Activated CD4-positive, alpha-beta T cell treated with anti-CD3 and anti-CD28 coated beads, Interleukin-2, amount 10 ng/mL, durations not matched to agents 24 days and 14 days (primary cell): ENCODE data around the gene LRRC3C. TPM values are rescaled to one million over a fixed set of nuclear protein-coding genes. Genes with fewer than 3 reads are reported as not detected.
"Not testable (repeated sequence)": the region's sequence is repeated elsewhere in the genome, so short reads cannot be mapped to it uniquely, and the experiment has no call there.

Experiments
- DNase-seq: peaks from one replicate; pipeline ENCODE4 v3.0.0; 2022
- H3K27ac Mint-ChIP-seq: one replicate; pipeline ENCODE4 v1.8.0; 2022; ENCODE audit warnings: mild to moderate bottlenecking, mixed read lengths
- H3K27me3 Mint-ChIP-seq: one replicate; pipeline ENCODE4 v1.8.0; 2022; ENCODE audit warnings: mixed read lengths
- H3K36me3 Mint-ChIP-seq: one replicate; pipeline ENCODE4 v1.8.0; 2022; ENCODE audit warnings: low read depth, mild to moderate bottlenecking, mixed read lengths
- H3K4me1 Mint-ChIP-seq: one replicate; pipeline ENCODE4 v1.8.0; 2021; ENCODE audit warnings: mixed read lengths
- H3K4me3 Mint-ChIP-seq: one replicate; pipeline ENCODE4 v1.8.0; 2022; ENCODE audit warnings: mild to moderate bottlenecking, moderate library complexity, mixed read lengths
- H3K9me3 Mint-ChIP-seq: one replicate; pipeline ENCODE4 v1.8.0; 2021; ENCODE audit warnings: mixed read lengths
- intact Hi-C: fragments of 100-400 bp; cut with micrococcal nuclease; formaldehyde crosslinking; loops from one replicate; pipeline ENCODE4 v1.15.1; 2023
- total RNA-seq: library from RNA; stranded (reverse); gene quantifications from 2 replicates; pipeline ENCODE4 v1.2.3, GENCODE V29; 2022

Gene LRRC3C
- total RNA-seq, 1 donor from 2014 or later: not detected

DNA sequence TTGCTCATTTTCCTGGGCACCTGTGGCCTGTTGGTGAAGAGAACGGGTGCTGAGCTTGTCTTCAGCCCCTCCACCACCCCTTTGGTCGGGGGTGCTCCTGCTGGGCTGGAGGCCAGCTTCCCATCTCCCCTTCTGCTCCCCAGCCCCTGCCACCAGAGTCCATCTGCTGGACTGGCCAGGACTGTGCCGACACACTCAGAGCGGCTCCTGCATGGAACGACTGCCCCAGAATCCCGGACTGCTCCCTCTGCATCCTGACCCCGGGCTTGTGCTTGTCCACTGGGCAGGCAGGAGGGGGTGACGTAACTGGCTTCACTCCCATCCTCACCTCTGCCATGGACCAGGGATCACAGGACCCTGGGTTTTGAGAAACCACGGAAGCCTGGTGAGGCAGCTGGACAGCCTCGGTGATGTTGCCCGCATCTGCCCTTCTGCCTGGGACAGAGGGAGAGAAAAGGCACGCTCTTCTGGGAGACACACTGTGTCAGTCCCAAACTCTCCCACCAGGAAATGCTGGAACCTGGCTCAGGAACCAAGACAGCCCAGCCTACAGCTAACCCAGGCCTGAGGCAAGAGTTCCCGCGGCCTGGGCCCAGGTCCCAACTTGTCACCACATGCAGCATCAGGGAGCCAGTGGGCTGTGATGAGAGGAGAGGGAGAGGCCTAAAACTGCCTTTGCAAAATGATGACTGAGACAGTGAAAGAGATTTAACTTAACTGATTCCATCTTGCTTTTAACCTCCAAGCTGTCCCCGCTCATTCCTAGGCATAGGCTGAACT lies 19.2 kb downstream of the LRRC3C start:
- Mint-ChIP-seq H3K9me3 (no peaks in the 10 kb centered on the region), H3K36me3 (no peaks in the 10 kb centered on the region), H3K27me3 (no peaks in the 10 kb centered on the region), H3K4me3 (no peak overlapping the region), H3K27ac (no peak overlapping the region), H3K4me1 (peaks cover 23% of the 10 kb centered on the region)
- intact Hi-C loops: no loop called here
- DNase-seq: no peak

DNA sequence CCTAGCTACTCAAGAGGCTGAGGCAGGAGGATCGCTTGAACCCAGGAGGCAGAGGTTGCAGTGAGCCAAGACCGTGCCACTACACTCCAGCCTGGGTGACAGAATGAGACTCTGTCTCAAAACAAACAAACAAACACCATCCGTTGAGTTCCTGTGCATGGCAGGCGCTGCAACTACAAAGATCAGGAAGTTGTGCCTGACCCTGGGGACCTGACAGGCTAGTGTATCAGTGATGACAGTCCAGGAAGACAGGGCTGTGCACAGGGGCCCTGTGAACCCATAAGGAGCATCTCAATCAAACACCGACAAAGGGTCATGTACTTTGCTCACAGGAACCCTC lies 20.9 kb downstream of the LRRC3C start:
- H3K27ac Mint-ChIP-seq, intact Hi-C loops, H3K36me3 Mint-ChIP-seq, H3K27me3 Mint-ChIP-seq, H3K9me3 Mint-ChIP-seq, H3K4me3 Mint-ChIP-seq: not testable (repeated sequence)
- DNase-seq: peak; percentile 74
- peaks cover 33% of the 10 kb centered on the region for H3K4me1 Mint-ChIP-seq

DNA sequence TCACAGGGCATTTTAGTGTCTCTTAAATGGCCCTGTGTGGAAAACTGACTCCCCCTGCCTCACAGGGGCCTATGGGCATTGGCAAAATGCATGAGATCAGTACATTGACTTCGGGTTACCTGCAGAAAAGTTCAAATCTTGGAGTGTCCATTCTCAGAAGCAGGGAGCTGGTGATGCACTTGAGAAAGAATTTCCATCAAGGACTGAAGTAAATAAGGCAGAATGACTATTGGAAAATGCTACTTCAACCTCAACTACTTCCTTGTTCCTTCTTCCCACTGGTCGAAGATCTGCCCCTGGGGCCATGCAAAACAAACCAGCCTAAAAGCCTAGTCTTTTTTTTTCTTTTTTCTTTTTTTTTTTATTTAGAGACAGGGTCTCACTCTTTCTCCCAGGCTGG lies 21.5 kb downstream of the LRRC3C start:
- Mint-ChIP-seq H3K27ac (no peak overlapping the region), H3K27me3 (peaks cover 2% of the 10 kb centered on the region), H3K4me3 (no peak overlapping the region), H3K36me3 (no peaks in the 10 kb centered on the region), H3K4me1 (peaks cover 36% of the 10 kb centered on the region), H3K9me3 (no peaks in the 10 kb centered on the region)
- no peak for DNase-seq
- intact Hi-C loops: no loop called here

DNA sequence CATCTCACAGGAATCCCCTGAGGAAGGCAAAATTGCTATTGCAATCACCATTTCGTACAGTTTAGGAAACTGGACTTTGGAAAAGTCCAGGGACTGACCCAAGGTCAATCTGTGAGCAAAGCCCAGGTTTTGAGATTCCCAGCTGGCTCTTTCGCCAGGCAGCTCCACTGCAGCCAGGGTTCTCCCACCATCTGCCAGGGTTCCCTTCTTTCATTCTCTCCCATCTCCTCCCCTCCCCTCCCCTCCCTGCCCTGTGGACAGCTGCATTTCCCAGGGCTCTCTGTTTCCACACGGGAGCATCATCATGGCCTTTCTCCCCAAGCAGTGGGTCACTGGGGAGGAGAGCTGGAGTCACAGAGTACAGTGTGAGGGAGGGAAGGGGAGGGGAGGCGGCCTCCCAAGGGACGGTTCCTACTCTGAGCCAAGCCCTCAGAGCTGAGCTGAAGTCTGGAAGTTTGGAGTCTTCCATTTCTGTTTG lies 23.4 kb downstream of the LRRC3C start:
- Mint-ChIP-seq H3K27me3 (peaks cover 2% of the 10 kb centered on the region), H3K9me3 (no peaks in the 10 kb centered on the region), H3K27ac (no peak overlapping the region), H3K4me1 (peaks cover 36% of the 10 kb centered on the region), H3K36me3 (no peaks in the 10 kb centered on the region), H3K4me3 (no peak overlapping the region)
- DNase-seq: no peak
- intact Hi-C loops: no loop called here

DNA sequence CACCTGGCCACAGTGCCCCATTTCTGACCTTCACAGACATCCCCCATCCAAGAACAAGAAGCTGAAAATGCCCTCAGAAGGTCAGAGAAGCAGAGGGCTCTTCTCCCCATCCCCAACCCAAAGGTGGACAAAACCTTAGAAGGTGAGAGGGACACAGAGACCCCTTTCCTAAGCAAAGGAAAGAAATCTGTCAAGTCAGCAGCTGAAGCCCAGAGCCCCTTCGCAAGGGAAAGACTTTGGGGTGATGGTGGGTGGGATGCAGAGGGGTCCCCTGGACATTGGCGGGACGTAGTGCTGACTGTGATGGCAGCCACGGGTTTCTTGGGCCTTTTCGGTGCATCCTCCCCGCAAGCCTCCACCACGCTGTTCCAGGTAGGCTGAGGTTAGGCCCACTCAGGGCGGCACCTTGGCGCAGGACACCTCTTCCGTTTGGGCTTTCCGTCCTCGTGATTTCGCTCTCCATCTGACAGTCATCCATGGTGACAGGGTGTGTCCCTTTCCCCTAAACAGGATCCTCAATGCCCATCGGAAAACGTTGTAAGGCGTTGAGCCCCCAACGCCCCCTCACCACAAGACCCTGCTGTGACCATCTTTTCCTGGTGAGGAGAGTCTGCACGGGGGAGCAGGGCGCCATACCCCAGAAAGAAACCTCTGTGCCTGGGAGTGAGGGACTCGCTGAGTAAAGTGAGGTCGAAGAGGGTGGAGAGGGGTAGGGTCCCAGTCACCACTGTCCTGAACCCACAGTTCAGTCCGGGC lies 24.6 kb downstream of the LRRC3C start:
- H3K27ac Mint-ChIP-seq: peak overlapping the region; percentile 34
- H3K27me3 Mint-ChIP-seq: peaks cover 2% of the 10 kb centered on the region
- no peaks in the 10 kb centered on the region for H3K36me3 Mint-ChIP-seq
- H3K4me1 Mint-ChIP-seq: peaks cover 36% of the 10 kb centered on the region
- no peaks in the 10 kb centered on the region for H3K9me3 Mint-ChIP-seq
- intact Hi-C loops: no loop called here
- no peak for DNase-seq
- H3K4me3 Mint-ChIP-seq: peak overlapping the region; percentile 61

DNA sequence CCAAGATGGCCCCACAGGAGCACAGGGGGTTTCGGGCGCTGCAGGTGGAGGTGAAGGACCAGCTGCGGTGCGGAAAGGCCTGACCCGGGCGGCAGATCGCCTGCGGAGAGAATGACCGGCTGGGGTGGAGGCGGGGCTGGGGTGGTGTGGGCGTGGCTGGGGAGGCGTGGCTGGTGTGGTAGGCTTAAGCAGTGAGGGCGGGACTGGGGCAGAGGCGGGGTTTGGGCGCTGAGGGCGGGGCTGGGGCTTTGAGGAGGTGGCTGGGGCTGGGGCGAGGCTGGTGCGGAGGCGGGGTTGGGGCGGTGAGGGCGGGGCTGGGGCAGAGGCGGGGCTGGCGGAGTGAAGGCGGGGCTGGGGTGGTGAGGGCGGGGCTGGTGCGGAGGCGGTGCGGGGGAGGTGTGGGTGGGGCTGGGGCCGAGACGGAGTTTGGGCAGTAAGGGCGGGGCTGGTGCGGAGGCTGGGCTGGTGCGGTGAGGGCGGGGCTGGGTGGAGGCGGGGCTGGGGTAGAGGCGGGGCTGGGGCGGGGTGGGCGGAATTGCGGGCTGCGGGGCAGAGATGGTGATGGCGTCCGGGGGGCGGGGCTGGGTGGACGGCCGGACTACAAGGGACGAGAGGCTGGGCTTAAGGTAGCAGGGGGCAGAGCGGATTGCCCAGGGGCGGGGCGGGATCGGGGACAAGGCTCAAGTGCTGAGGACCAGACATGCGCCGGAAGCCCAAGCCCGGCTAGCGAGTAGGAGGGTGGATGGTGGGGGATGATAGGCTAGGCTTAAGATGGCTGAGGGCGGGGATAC lies 25.3 kb downstream of the LRRC3C start:
- Mint-ChIP-seq H3K27ac (peak overlapping the region; percentile 87), H3K9me3 (no peaks in the 10 kb centered on the region), H3K4me1 (peaks cover 31% of the 10 kb centered on the region), H3K27me3 (peaks cover 2% of the 10 kb centered on the region), H3K36me3 (no peaks in the 10 kb centered on the region), H3K4me3 (peak overlapping the region; percentile 86)
- DNase-seq: peak; percentile 94
- intact Hi-C loops: loop anchor here (1.0 kb wide), 1 partner anchor 27 kb away; the partner anchor contains the start of gene PSMD3

GRCh38 chr17:39953471-39953888 lies 25.9 kb downstream of the LRRC3C start:
- no peak for DNase-seq
- Mint-ChIP-seq H3K9me3 (no peaks in the 10 kb centered on the region), H3K36me3 (no peaks in the 10 kb centered on the region), H3K27me3 (peaks cover 2% of the 10 kb centered on the region), H3K4me3 (peak overlapping the region; percentile 86), H3K4me1 (peaks cover 27% of the 10 kb centered on the region), H3K27ac (peak overlapping the region; percentile 87)
- intact Hi-C loops: loop anchor here (1.0 kb wide), 1 partner anchor 27 kb away; the partner anchor contains the start of gene PSMD3

DNA sequence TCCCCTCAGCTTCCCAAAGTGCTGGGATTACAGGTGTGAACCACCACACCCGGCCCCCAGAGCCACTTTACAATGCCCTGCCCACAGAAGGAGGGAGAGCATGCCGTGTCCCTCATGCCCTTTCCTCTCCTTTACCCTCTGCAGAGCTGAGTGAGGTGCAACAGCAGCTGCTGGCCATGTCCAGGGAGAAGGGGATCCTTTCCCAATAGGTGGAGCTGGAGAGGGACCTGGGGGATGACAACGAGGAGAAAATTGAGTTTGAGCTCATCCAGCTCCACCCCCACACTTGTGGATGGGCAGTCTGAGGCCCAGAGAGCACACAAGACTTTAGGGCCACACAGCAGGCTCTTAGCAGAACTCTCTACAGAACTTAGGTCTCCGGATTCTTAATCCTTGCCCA lies 27.3 kb downstream of the LRRC3C start:
- DNase-seq: no peak
- Mint-ChIP-seq H3K4me3 (no peak overlapping the region), H3K36me3 (no peaks in the 10 kb centered on the region), H3K9me3 (no peaks in the 10 kb centered on the region), H3K4me1 (peaks cover 27% of the 10 kb centered on the region), H3K27me3 (peaks cover 2% of the 10 kb centered on the region), H3K27ac (no peak overlapping the region)
- intact Hi-C loops: no loop called here

DNA sequence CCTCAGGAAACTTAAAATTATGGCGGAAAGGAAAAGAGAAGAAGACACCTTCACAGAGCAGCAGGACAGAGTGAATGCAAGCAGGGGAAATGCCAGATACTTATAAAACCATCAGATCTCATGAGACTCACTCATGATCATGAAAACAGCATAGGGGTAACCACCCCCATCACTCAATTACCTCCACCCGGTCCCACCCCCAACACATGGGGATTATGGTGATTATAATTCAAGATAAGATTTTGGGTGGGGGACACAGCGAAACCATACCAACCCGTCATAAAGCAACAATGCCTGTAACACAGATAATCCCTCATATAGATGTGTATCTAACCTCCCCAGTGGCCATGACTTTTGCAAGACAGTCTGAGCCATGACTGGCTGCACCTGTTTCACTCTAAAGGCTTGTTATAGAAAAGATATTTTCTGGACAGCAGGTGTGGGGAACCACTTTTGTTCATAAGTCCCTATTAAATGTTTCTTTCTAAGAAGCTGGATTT lies 28.2 kb downstream of the LRRC3C start:
- Mint-ChIP-seq H3K36me3 (no peaks in the 10 kb centered on the region), H3K4me1 (peaks cover 23% of the 10 kb centered on the region), H3K27me3 (peaks cover 2% of the 10 kb centered on the region), H3K27ac (no peak overlapping the region), H3K9me3 (no peaks in the 10 kb centered on the region), H3K4me3 (no peak overlapping the region)
- intact Hi-C loops: no loop called here
- DNase-seq: no peak

- Mint-ChIP-seq H3K9me3 (no peaks in the 10 kb centered on the region), H3K4me3 (no peak overlapping the region), H3K27me3 (no peaks in the 10 kb centered on the region), H3K4me1 (peaks cover 22% of the 10 kb centered on the region), H3K36me3 (no peaks in the 10 kb centered on the region), H3K27ac (no peak overlapping the region)
- DNase-seq: no peak
- intact Hi-C loops: no loop called here
Measured at GRCh38 chr17:39960524-39961041, 33.1 kb downstream of the LRRC3C start.

DNA sequence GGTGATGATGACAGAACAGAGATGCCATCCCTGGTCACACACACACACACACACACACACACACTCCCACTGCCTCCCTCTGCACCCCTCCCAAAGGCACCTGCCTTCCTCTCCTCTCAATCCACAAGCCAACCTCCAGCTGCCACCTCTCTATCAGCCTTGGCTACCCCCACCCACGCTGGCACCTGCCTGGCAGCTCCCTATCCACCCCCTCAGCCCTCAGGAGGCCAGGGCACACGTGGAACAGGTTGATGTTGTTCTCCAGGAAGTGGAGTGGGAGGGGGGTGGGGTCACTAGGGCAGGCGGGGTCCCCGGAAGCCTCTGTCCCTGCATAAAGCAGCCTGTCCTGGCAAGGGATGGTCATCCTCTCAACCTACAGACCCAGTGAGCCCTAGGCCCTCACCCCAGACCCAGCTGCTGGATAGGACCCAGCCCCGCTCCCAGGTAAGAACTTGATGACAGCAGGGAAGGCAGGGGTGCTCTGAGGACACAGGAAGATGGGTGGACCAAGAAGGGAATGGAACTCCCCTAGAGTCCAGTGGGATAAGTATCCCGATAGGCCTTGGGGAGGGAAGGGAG lies 35.2 kb downstream of the LRRC3C start, which contains the start of gene GSDMA:
Gene GSDMA (plus strand): TSS at position 363 of the 579 bp plus-strand sequence. CDS start 2,684 bp downstream, outside the sequence.
- H3K36me3 Mint-ChIP-seq: no peaks in the 10 kb centered on the region
- intact Hi-C loops: no loop called here
- H3K9me3 Mint-ChIP-seq: no peaks in the 10 kb centered on the region
- peaks cover 22% of the 10 kb centered on the region for H3K4me1 Mint-ChIP-seq
- peak within 1 kb of the TSS; percentile 74 for H3K27ac Mint-ChIP-seq
- no peaks in the 10 kb centered on the region for H3K27me3 Mint-ChIP-seq
- H3K4me3 Mint-ChIP-seq: peak within 1 kb of the TSS; percentile 56
- DNase-seq: no peak

- Mint-ChIP-seq H3K4me1 (peaks cover 21% of the 10 kb centered on the region), H3K27ac (peak overlapping the region; percentile 38), H3K9me3 (no peaks in the 10 kb centered on the region), H3K4me3 (peak overlapping the region; percentile 5), H3K36me3 (no peaks in the 10 kb centered on the region), H3K27me3 (no peaks in the 10 kb centered on the region)
- intact Hi-C loops: no loop called here
- DNase-seq: peak; percentile 72
Measured at GRCh38 chr17:39963829-39964228, 36.3 kb downstream of the LRRC3C start.
